GM12874 (cell line): ENCODE measurements around the gene EID3.

Experiments
- CTCF ChIP-seq: IDR thresholded peaks from 2 replicates; pipeline ENCODE4 v1.5.1; 2011; ENCODE audit warnings: low read depth, mild to moderate bottlenecking, control low read depth, low read length, moderate library complexity; ENCODE audit not compliant: insufficient read depth

Gene EID3

DNA sequence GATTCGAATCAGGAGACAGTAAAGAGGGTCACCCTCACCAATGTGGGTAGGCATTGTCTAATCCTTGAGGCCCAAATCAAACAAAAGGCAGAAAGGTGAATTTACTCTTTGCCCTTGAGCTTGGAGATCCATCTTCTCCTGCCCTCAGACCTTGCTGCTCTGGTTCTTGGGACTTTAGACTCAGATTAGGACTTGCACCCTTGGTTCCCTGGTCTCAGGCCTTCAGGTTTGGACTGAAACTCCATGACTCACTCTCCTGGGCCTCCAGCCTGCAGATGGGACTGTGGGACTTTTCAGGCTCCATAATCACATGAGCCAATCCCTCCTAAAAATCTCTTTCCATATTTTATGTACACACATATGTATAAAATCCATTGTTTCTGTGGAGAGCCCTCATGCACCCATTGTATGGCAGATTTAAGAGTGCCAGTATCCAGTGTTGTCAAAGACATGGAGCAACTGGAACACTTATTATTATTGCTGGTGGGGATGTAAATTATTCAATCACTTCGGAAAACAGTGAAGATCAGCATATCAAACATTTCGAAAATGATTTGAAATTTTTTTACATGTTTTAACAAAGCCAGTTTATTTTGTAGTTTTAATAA lies 48.7 kb downstream of the EID3 start:
- TF ChIP-seq CTCF, result no peak

GRCh38 chr12:104353012-104353981 lies 49.8 kb downstream of the EID3 start:
- no peak for TF ChIP-seq CTCF

- no peak for TF ChIP-seq CTCF
Measured at GRCh38 chr12:104354167-104354867, 50.8 kb downstream of the EID3 start.
